Measurements from ENCODE around the gene YY1.

GRCh38 chr14:100330388-100330931, 91.5 kb downstream of the YY1 start:
- no peak for TF ChIP-seq POLR2AphosphoS5 (IDR thresholded peaks at IDR 0.05; ENCODE audit: low read depth, low read length)
- no peak for TF ChIP-seq SIN3A (IDR thresholded peaks at IDR 0.05; ENCODE audit: borderline replicate concordance, insufficient read depth, low read length)
- TF ChIP-seq TAF1 (IDR thresholded peaks at IDR 0.05; ENCODE audit: borderline replicate concordance, insufficient read depth, low read length) = no peak
- no peak for TF ChIP-seq REST (IDR thresholded peaks at IDR 0.05; ENCODE audit: insufficient read depth in 1 of 2, low read depth in 2 of 2, low read length in 2 of 2)
- no peak for TF ChIP-seq FOXP2 (optimal IDR thresholded peaks at IDR 0.05; ENCODE audit: borderline replicate concordance, extremely low read depth, extremely low read length, insufficient read depth)

Data from PFSK-1 (cell line).